GM21717 (cell line): ENCODE results near the gene RBM20.
"Not testable (repeated sequence)": the region's sequence is repeated elsewhere in the genome, so short reads cannot be mapped to it uniquely, and the experiment has no call there.

Source experiments
- ATAC-seq: cut with Tn5 transposase; IDR thresholded peaks from one replicate; pipeline ENCODE4 v1.9.1; 2021; ENCODE audit warnings: mild to moderate bottlenecking, moderate library complexity; ENCODE audit not compliant: unreplicated experiment

Gene RBM20

GRCh38 chr10:110727785-110728184 is 83.6 kb downstream of the RBM20 start:
- not testable (repeated sequence) for ATAC-seq

- no peak for ATAC-seq
Observed at GRCh38 chr10:110730345-110731050, 86.4 kb downstream of the RBM20 start.

- no peak for ATAC-seq
Observed at GRCh38 chr10:110733218-110733952, 89.2 kb downstream of the RBM20 start.

GRCh38 chr10:110735620-110736027 is 91.5 kb downstream of the RBM20 start:
- no peak for ATAC-seq

GRCh38 chr10:110737886-110738634 is 93.9 kb downstream of the RBM20 start:
- ATAC-seq = no peak

GRCh38 chr10:110739811-110740271 is 95.7 kb downstream of the RBM20 start:
- ATAC-seq = no peak

- no peak for ATAC-seq
Observed at GRCh38 chr10:110742801-110743200, 98.7 kb downstream of the RBM20 start.

GRCh38 chr10:110744782-110745181 is 100.6 kb downstream of the RBM20 start:
- no peak for ATAC-seq

GRCh38 chr10:110746254-110746826 is 102.2 kb downstream of the RBM20 start:
- ATAC-seq = no peak

GRCh38 chr10:110746969-110747608 is 103.0 kb downstream of the RBM20 start:
- no peak for ATAC-seq

- no peak for ATAC-seq
Observed at GRCh38 chr10:110747609-110748464, 103.7 kb downstream of the RBM20 start.

GRCh38 chr10:110748970-110749369 is 104.8 kb downstream of the RBM20 start:
- no peak for ATAC-seq

GRCh38 chr10:110750931-110751330 is 106.8 kb downstream of the RBM20 start:
- ATAC-seq = no peak

- ATAC-seq = no peak
Observed at GRCh38 chr10:110751850-110752249, 107.7 kb downstream of the RBM20 start.

GRCh38 chr10:110753462-110753861 is 109.3 kb downstream of the RBM20 start:
- no peak for ATAC-seq

- no peak for ATAC-seq
Observed at GRCh38 chr10:110754375-110755105, 110.4 kb downstream of the RBM20 start.

- no peak for ATAC-seq
Observed at GRCh38 chr10:110755781-110756180, 111.6 kb downstream of the RBM20 start.

- no peak for ATAC-seq
Observed at GRCh38 chr10:110756876-110757275, 112.7 kb downstream of the RBM20 start.

- no peak for ATAC-seq
Observed at GRCh38 chr10:110757586-110757985, 113.5 kb downstream of the RBM20 start.
